GM18519 (cell line): Measurements from ENCODE around the gene ME3.

ENCODE experiments used
- ATAC-seq: cut with Tn5 transposase; IDR thresholded peaks from one replicate; pipeline ENCODE4 v1.9.1; 2021; ENCODE audit warnings: mild to moderate bottlenecking, moderate library complexity; ENCODE audit not compliant: unreplicated experiment, low FRiP score

Gene ME3

DNA sequence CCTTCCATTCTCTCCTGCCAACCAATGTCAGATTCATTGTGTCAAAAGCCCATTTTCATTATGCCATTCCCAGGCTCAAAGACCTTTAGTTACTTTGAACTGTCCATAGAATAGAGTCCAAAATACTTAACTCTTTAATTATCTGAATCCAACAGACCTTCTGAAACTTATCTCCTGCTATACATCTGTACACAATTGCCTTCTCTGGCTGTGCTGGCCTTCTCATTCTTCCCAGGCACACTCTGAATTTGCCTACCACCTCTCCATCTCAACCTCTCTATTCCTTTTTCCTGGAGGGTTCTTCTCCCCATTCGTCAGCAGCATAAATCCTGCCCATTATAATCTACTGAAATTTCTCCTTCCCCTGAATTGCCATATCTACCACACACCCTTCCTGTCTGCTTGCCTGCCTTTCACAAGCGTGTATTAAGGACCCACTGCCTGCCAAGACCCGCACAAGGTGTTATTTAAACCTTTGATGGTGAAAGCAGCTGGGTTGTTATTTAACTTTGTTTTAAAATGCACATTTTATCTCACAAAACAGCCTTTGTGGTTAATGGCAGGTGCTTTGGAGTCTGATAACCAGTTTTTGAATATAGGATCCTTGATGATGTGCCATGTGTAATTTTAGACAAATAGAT is 171.8 kb downstream of the ME3 start:
- ATAC-seq, result no peak

DNA sequence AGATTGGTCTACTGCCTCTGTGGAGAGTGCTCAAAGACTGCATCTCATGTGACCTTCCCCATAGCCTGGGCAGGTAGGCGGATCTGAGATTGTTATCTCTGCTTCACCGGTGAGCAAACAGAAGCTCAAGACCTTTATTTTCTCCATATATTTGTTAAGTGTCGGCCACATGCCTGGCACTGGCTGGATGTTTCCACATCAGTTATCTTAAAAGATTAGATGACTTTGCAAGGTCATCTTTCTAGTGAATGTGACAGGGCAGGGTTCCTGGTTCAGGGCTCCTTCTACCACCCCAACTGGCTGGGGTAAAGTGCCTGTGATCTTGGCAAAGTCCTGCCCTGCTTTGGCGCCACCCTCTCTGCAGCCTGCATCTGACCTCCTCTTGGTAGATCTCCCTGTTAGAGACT is 172.7 kb downstream of the ME3 start:
- no peak for ATAC-seq

DNA sequence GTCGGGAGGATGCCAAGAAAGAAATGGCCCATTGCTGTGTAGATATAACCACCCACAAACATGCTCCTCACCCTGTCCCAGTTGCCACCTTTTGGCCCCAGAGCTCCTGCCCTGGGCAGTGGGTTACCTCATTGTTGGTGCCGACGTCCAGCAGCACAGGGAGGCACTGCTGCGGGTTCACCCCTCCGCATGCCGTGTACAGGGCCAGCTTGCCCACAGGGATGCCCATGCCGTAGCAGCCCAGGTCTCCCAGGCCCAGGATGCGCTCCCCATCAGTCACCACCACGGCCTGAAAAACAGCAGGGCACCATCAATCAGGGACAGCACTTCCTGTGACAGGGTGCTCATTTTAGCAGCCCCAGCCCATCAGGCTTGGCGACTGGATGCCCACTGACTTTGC is 174.6 kb downstream of the ME3 start:
- ATAC-seq, result no peak

GRCh38 chr11:86497310-86497709 is 175.1 kb downstream of the ME3 start:
- ATAC-seq, result no peak

GRCh38 chr11:86495351-86495750 is 177.1 kb downstream of the ME3 start:
- no peak for ATAC-seq

DNA sequence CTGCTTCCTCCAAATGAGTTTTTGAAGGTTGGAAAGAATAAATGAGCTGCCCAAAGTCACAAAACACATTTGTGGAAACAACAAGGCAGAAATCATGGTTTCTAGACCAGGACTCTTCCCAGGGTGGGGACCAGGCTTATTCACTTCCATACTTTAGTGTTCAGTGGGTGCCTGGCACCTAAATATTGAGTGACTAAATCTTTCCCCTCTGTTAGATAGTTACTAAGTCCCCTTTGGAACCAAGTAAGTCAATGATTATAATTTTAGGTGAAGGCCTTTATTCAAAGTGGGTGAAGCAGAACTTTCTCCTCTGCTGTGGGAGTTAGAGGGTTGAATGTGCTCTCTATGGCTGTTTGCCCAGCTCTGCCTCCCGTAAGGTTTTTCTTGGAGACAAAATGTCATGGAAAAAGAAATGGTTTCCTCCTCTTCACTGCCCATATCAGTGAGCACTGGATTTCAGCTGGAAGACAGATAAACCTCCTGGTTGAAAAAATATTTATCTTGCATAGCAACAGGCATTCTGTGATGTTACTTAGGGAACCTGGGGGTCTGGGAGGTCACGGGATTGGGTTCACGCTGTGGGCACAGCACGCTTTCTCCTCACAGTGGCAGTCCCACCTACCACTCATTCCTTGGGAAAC is 179.9 kb downstream of the ME3 start:
- no peak for ATAC-seq

DNA sequence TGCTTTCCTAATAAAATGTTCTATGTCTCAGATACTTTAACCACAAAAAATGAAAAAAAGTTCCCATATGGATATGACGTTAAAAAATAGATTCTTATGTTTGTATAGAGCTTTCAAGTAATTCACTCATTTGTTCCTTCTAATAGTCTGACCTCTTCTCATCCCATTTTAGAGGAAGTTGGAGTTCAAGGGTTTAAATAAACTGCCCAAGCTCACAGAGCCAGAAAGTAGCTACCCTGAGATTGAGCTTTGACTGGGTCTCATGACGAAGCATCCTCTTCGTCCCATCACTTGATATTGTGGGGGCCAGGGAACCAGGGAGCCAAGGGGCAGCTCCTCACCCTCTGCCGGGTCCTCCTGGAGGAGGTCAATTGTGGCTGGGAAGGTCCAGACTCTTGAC is 181.4 kb downstream of the ME3 start:
- ATAC-seq, result no peak

- no peak for ATAC-seq
These were observed 181.8 kb downstream of the ME3 start for GRCh38 chr11:86490582-86490981.

GRCh38 chr11:86489442-86489841 is 183.0 kb downstream of the ME3 start:
- no peak for ATAC-seq

- no peak for ATAC-seq
These were observed 183.9 kb downstream of the ME3 start for GRCh38 chr11:86488553-86488952.

DNA sequence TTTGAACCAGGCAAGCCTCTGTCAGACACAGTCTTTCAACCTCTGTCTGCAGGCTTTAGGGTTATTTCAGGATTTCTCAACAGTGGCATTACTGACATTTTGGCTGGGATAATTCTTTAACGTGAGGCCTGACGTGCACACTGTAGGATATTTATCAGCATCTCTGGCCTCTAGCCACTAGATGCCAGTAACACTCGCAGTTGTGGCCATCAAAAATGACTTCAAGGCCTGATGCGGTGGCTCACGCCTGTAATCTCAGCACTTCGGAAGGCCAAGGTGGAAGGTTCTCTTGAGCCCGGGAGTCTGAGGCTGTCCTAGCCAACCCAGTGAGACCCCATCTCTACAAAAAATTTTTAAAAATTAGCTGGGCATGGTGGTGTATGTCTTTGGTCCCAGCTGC is 184.7 kb downstream of the ME3 start:
- no peak for ATAC-seq

DNA sequence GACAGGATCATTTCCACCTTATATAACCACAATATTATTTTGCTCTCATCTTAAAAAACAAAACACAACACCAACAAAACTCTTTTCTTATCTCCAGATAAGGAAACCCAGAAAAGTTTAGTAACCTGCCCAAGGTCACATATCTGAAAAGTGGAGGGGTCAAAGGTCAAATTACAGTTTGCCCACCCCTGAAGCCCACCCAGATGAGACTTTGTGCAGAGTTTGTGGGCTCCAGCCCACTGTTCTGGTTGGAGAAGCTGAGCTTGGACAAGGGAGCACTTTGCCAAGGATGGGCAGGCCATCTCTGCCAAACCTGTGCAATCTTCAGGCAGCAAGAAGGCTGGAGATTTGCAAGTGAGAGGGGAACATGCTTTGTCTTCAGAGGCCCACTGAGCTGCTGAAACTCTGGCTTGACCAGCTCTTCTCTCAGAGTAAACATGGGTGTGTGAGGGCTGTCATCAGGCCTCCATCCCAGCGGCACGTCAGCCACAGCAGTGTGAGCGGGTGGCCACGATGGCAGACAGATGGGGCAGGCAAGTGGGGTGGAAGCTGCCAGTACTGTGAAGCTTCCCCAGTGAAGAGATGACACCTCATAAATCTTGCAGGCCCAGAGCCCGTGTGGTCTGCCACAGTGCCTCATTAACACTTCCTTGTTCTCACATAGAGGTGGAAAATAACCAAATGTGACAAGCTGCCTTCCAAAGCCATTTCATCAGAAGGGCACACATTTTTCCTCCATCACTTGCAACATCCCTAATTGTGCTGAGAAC is 186.0 kb downstream of the ME3 start:
- no peak for ATAC-seq

GRCh38 chr11:86484795-86485166 is 187.6 kb downstream of the ME3 start:
- no peak for ATAC-seq

DNA sequence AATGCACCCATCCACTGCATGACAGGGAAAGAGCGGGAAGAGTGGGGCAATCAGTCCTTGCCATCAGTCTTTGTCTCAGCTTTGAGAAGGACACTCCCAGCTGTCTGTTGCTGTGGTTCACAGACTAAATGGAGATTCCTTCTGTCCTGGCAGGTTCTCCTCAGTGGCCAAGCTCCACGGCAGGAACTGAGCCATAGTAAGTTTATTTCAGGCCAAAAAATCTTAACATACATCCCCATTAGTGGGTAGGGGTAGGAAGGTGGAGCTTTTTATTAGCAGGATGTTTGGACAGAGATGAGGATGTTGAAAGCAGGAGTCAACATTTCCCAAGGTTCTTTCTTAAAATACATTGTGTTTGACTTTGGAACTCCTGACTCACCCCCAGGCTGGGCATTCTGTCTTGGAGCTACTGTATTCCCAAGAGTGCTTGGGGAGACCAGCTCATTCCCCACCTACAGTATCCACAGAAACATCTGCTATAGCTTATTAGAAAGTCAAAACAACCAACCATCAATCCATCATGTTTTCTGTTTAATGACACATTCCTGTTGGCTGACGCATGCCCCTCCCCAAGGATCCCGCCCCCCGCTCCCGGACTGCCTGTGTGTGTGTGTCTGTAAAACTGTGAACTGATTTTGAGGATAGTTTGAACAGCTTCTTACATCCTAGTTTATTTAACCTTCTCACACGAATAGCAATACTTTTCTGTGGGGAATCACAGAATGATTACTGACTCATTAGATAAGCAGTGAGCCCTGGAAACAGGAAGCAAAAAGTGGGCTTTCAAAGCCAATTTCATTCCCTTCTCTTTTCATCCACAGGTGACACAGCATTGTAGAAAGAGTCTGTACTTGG is 188.2 kb downstream of the ME3 start:
- ATAC-seq, result no peak

DNA sequence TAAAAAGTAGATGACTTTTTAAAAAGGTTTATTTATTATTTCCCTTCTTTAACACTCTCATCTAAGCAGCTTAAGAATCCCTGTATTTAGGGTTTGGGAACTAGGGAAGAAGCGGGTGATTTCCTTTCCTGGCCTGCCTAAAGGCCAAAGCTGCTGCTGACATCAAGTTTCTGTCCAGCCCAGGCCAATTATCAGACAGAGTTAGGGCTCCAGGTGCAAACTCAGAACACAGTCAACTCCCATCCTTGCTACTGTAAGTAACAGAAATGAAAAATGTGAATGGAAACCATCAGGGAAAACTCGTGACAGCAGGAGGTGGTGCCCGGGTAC is 188.8 kb downstream of the ME3 start:
- no peak for ATAC-seq

- ATAC-seq, result no peak
These were observed 189.7 kb downstream of the ME3 start for GRCh38 chr11:86482692-86483091.

DNA sequence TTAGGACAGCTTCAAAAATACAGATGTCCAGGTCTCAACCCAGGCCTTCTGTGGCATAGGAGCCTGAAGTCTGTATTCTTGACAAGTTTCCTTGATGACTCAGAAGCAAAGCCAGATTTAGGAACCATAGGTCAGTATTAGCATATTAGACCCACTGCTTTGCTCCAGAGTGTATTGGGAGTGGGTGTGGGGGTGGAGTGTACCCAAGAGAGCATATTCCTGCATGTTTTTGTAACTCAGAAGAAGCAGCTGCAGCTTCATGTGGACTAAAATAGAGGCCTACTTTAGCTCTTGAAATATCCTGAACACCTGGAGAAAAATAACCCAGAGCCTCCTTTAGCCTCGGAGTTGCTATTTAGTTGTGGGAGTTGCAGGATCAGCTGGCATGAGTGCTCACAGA is 191.0 kb downstream of the ME3 start:
- no peak for ATAC-seq

GRCh38 chr11:86478348-86478747 is 194.1 kb downstream of the ME3 start:
- no peak for ATAC-seq

- ATAC-seq, result no peak
These were observed 194.8 kb downstream of the ME3 start for GRCh38 chr11:86477495-86478155.

GRCh38 chr11:86476109-86476861 is 196.1 kb downstream of the ME3 start:
- ATAC-seq, result no peak
